Muscle of leg (tissue), 11 donors: Measurements from ENCODE around the gene FGGY. TPM values are rescaled to one million over a fixed set of nuclear protein-coding genes. Genes with fewer than 3 reads are reported as not detected.
"Not testable (repeated sequence)": the region's sequence is repeated elsewhere in the genome, so short reads cannot be mapped to it uniquely, and the experiment has no call there.

Source experiments
- DNase-seq: peaks from one replicate; pipeline ENCODE4 v3.0.0; 2013
- H3K27ac ChIP-seq: one replicate; pipeline ENCODE4 v1.5.1; 2013; ENCODE audit warnings: mild to moderate bottlenecking, low read length, control low read depth
- H3K27me3 ChIP-seq: one replicate; pipeline ENCODE4 v1.6.1; 2013; ENCODE audit warnings: low read length; ENCODE audit not compliant: control insufficient read depth, insufficient read depth
- H3K36me3 ChIP-seq: one replicate; pipeline ENCODE4 v1.6.1; 2013; ENCODE audit warnings: low read length; ENCODE audit not compliant: control insufficient read depth, insufficient read depth
- H3K4me1 ChIP-seq: one replicate; pipeline ENCODE4 v1.6.1; 2013; ENCODE audit warnings: low read length; ENCODE audit not compliant: control insufficient read depth, insufficient read depth
- H3K4me3 ChIP-seq: one replicate; pipeline ENCODE4 v1.5.1; 2013; ENCODE audit warnings: low read length, control low read depth
- H3K9me3 ChIP-seq: replicated peaks from 2 replicates; pipeline ENCODE4 v1.6.1; 2013; ENCODE audit warnings: low read depth, low read length; ENCODE audit not compliant: control insufficient read depth
- WGBS: methylation state at CpG from one replicate; pipeline ENCODE4 v1.1.5; 2013; ENCODE audit warnings: missing lambda C conversion rate; ENCODE audit not compliant: insufficient coverage; 5-methylcytosine and 5-hydroxymethylcytosine counted together
- polyA plus RNA-seq, 8 donors: library from polyadenylated mRNA; unstranded; fragments of 120-200 nt; gene quantifications; one replicate each; pipeline versions ENCODE4 v1.2.1 to v1.2.3, GENCODE V29; 2013; ENCODE audit warnings: inconsistent platforms in 1 of 8, low replicate concordance in 1 of 8; ENCODE audit not compliant: insufficient read length in 8 of 8, insufficient read depth in 1 of 8
- total RNA-seq: library from RNA; stranded (reverse); fragments of 120-200 nt; gene quantifications from one replicate; pipeline ENCODE4 v1.2.4, GENCODE V29; 2013

FGGY gene
- total and polyA plus RNA-seq, 9 donors, result 8.0 to 23.7 (median 12.7) TPM

- H3K27me3 ChIP-seq, result no peaks in the 10 kb centered on the region
- 17% methylated on average over 2 of the region's 2 CpGs for WGBS
- peak; percentile 96 for DNase-seq
These were observed 1.2 kb downstream of the FGGY start for GRCh38 chr1:59298026-59298583.

GRCh38 chr1:59298710-59299346 lies 1.9 kb downstream of the FGGY start:
- WGBS, result 70% methylated on average over 4 of the region's 6 CpGs
- no peaks in the 10 kb centered on the region for H3K36me3 ChIP-seq
- peaks cover 17% of the 10 kb centered on the region for H3K4me1 ChIP-seq
- H3K27me3 ChIP-seq, result no peaks in the 10 kb centered on the region
- H3K27ac ChIP-seq, result peak overlapping the region; percentile 99
- DNase-seq, result no peak
- H3K4me3 ChIP-seq, result no peak overlapping the region
- H3K9me3 ChIP-seq, result no peaks in the 10 kb centered on the region

More at GRCh38 chr1:59298026-59298583, 1.2 kb downstream of the FGGY start:
- Histone ChIP-seq H3K27ac (peak overlapping the region; percentile 99), H3K4me3 (no peak overlapping the region), H3K4me1 (peaks cover 17% of the 10 kb centered on the region), H3K9me3 (no peaks in the 10 kb centered on the region), H3K36me3 (no peaks in the 10 kb centered on the region)

GRCh38 chr1:59299670-59300069 lies 2.8 kb downstream of the FGGY start:
- H3K9me3 ChIP-seq, H3K27ac ChIP-seq, DNase-seq, H3K36me3 ChIP-seq, H3K27me3 ChIP-seq, H3K4me3 ChIP-seq: not testable (repeated sequence)
- H3K4me1 ChIP-seq, result peaks cover 17% of the 10 kb centered on the region
- WGBS, result 97% methylated on average over 6 of the region's 11 CpGs

- Histone ChIP-seq H3K27ac (no peak overlapping the region), H3K27me3 (no peaks in the 10 kb centered on the region), H3K9me3 (peaks cover 8% of the 10 kb centered on the region), H3K4me3 (no peak overlapping the region), H3K36me3 (no peaks in the 10 kb centered on the region), H3K4me1 (peaks cover 11% of the 10 kb centered on the region)
- DNase-seq, result no peak
- WGBS, result no CpG with 5 or more reads among the region's 1 CpG
These were observed 5.4 kb downstream of the FGGY start for GRCh38 chr1:59302297-59302696.

- Histone ChIP-seq H3K4me3 (no peak overlapping the region), H3K27ac (no peak overlapping the region), H3K36me3 (no peaks in the 10 kb centered on the region), H3K9me3 (peaks cover 8% of the 10 kb centered on the region), H3K4me1 (peaks cover 7% of the 10 kb centered on the region), H3K27me3 (no peaks in the 10 kb centered on the region)
- 80% methylated on average over 1 of the region's 2 CpGs for WGBS
- DNase-seq, result no peak
These were observed 6.0 kb downstream of the FGGY start for GRCh38 chr1:59302871-59303270.

- no peak overlapping the region for H3K4me3 ChIP-seq
- DNase-seq, result no peak
- peaks cover 7% of the 10 kb centered on the region for H3K4me1 ChIP-seq
- H3K27me3 ChIP-seq, result no peaks in the 10 kb centered on the region
- H3K27ac ChIP-seq, result no peak overlapping the region
- peaks cover 8% of the 10 kb centered on the region for H3K9me3 ChIP-seq
- no peaks in the 10 kb centered on the region for H3K36me3 ChIP-seq
These were observed 8.3 kb downstream of the FGGY start for GRCh38 chr1:59305188-59305587.

GRCh38 chr1:59307591-59307990 lies 10.7 kb downstream of the FGGY start:
- Histone ChIP-seq H3K27ac (no peak overlapping the region), H3K4me1 (peaks cover 7% of the 10 kb centered on the region), H3K9me3 (peaks cover 8% of the 10 kb centered on the region), H3K4me3 (no peak overlapping the region), H3K36me3 (no peaks in the 10 kb centered on the region), H3K27me3 (no peaks in the 10 kb centered on the region)
- DNase-seq, result no peak

- peaks cover 8% of the 10 kb centered on the region for H3K9me3 ChIP-seq
- no peak overlapping the region for H3K4me3 ChIP-seq
- no peaks in the 10 kb centered on the region for H3K36me3 ChIP-seq
- H3K27ac ChIP-seq, result no peak overlapping the region
- DNase-seq, result no peak
- no peaks in the 10 kb centered on the region for H3K27me3 ChIP-seq
- H3K4me1 ChIP-seq, result peaks cover 7% of the 10 kb centered on the region
These were observed 11.9 kb downstream of the FGGY start for GRCh38 chr1:59308839-59309238.

- DNase-seq, result no peak
- peaks cover 8% of the 10 kb centered on the region for H3K9me3 ChIP-seq
- no peaks in the 10 kb centered on the region for H3K27me3 ChIP-seq
- peaks cover 7% of the 10 kb centered on the region for H3K4me1 ChIP-seq
- H3K36me3 ChIP-seq, result no peaks in the 10 kb centered on the region
- no peak overlapping the region for H3K27ac ChIP-seq
- H3K4me3 ChIP-seq, result no peak overlapping the region
- 96% methylated on average over 3 of the region's 5 CpGs for WGBS
These were observed 12.5 kb downstream of the FGGY start for GRCh38 chr1:59309392-59309791.

- no peak overlapping the region for H3K4me3 ChIP-seq
- DNase-seq, result peak; percentile 25
- peaks cover 7% of the 10 kb centered on the region for H3K4me1 ChIP-seq
- WGBS, result 90% methylated on average over 2 of the region's 5 CpGs
- peak overlapping the region; percentile 10 for H3K27ac ChIP-seq
- H3K9me3 ChIP-seq, result peaks cover 7% of the 10 kb centered on the region
- no peaks in the 10 kb centered on the region for H3K36me3 ChIP-seq
- no peaks in the 10 kb centered on the region for H3K27me3 ChIP-seq
These were observed 13.1 kb downstream of the FGGY start for GRCh38 chr1:59309795-59310548.
